Measurements from ENCODE around the gene THEM5.
"Not testable (repeated sequence)": the region's sequence is repeated elsewhere in the genome, so short reads cannot be mapped to it uniquely, and the experiment has no call there.

Gene THEM5

GRCh38 chr1:151867765-151868411 lies 14.4 kb upstream of the THEM5 start:
- Histone ChIP-seq H3K4me3 (ENCODE audit: extremely low read depth, insufficient read depth, low read length, poor library complexity, severe bottlenecking) (no peak overlapping the region), H3K4me1 (ENCODE audit: control insufficient read depth, insufficient read depth, low read length, poor library complexity, severe bottlenecking) (peaks cover 2% of the 10 kb centered on the region), H3K9me3 (ENCODE audit: control insufficient read depth, low read length) (no peaks in the 10 kb centered on the region), H3K27ac (ENCODE audit: low read depth, low read length, severe bottlenecking) (no peak overlapping the region), H3K36me3 (ENCODE audit: control insufficient read depth, insufficient read depth, low read length) (no peaks in the 10 kb centered on the region)
- 82 to 90% methylated on average over 4 to 5 of the region's 7 CpGs for WGBS, 2 experiments (ENCODE audit: insufficient coverage in 2 of 2)

GRCh38 chr1:151867321-151867720 lies 13.8 kb upstream of the THEM5 start:
- H3K4me1 ChIP-seq (ENCODE audit: control insufficient read depth, insufficient read depth, low read length, poor library complexity, severe bottlenecking), result peaks cover 2% of the 10 kb centered on the region
- H3K36me3 ChIP-seq (ENCODE audit: control insufficient read depth, insufficient read depth, low read length), result no peaks in the 10 kb centered on the region
- no peaks in the 10 kb centered on the region for H3K9me3 ChIP-seq (ENCODE audit: control insufficient read depth, low read length)
- H3K4me3 ChIP-seq (ENCODE audit: extremely low read depth, insufficient read depth, low read length, poor library complexity, severe bottlenecking), result no peak overlapping the region
- 90% methylated on average over 2 of the region's 2 CpGs; no CpG with 5 or more reads in 1 of the 2 experiments for WGBS, 2 experiments (ENCODE audit: insufficient coverage in 2 of 2)
- no peak overlapping the region for H3K27ac ChIP-seq (ENCODE audit: low read depth, low read length, severe bottlenecking)

- Histone ChIP-seq H3K4me3 (ENCODE audit: extremely low read depth, insufficient read depth, low read length, poor library complexity, severe bottlenecking) (no peak overlapping the region), H3K4me1 (ENCODE audit: control insufficient read depth, insufficient read depth, low read length, poor library complexity, severe bottlenecking) (no peaks in the 10 kb centered on the region), H3K27ac (ENCODE audit: low read depth, low read length, severe bottlenecking) (no peak overlapping the region), H3K9me3 (ENCODE audit: control insufficient read depth, low read length) (no peaks in the 10 kb centered on the region), H3K36me3 (ENCODE audit: control insufficient read depth, insufficient read depth, low read length) (no peaks in the 10 kb centered on the region)
- 100% methylated on average over 1 of the region's 2 CpGs; no CpG with 5 or more reads in 1 of the 2 experiments for WGBS, 2 experiments (ENCODE audit: insufficient coverage in 2 of 2)
Measured at GRCh38 chr1:151864411-151864810, 10.9 kb upstream of the THEM5 start.

- no peak overlapping the region for H3K27ac ChIP-seq (ENCODE audit: low read depth, low read length, severe bottlenecking)
- H3K4me1 ChIP-seq (ENCODE audit: control insufficient read depth, insufficient read depth, low read length, poor library complexity, severe bottlenecking), result peaks cover 15% of the 10 kb centered on the region
- H3K4me3 ChIP-seq (ENCODE audit: extremely low read depth, insufficient read depth, low read length, poor library complexity, severe bottlenecking), result no peak overlapping the region
- H3K9me3 ChIP-seq (ENCODE audit: control insufficient read depth, low read length), result no peaks in the 10 kb centered on the region
- H3K36me3 ChIP-seq (ENCODE audit: control insufficient read depth, insufficient read depth, low read length), result no peaks in the 10 kb centered on the region
Measured at GRCh38 chr1:151862604-151863003, 9.1 kb upstream of the THEM5 start.

GRCh38 chr1:151860504-151861187 lies 7.1 kb upstream of the THEM5 start:
- Histone ChIP-seq H3K27ac (ENCODE audit: low read depth, low read length, severe bottlenecking) (no peak overlapping the region), H3K9me3 (ENCODE audit: control insufficient read depth, low read length) (no peaks in the 10 kb centered on the region), H3K4me3 (ENCODE audit: extremely low read depth, insufficient read depth, low read length, poor library complexity, severe bottlenecking) (no peak overlapping the region), H3K36me3 (ENCODE audit: control insufficient read depth, insufficient read depth, low read length) (no peaks in the 10 kb centered on the region), H3K4me1 (ENCODE audit: control insufficient read depth, insufficient read depth, low read length, poor library complexity, severe bottlenecking) (peaks cover 24% of the 10 kb centered on the region)
- WGBS, 2 experiments (ENCODE audit: insufficient coverage in 2 of 2), result 43 to 59% methylated on average over 7 of the region's 7 CpGs

GRCh38 chr1:151859891-151860293 lies 6.4 kb upstream of the THEM5 start:
- Histone ChIP-seq H3K36me3 (ENCODE audit: control insufficient read depth, insufficient read depth, low read length) (no peaks in the 10 kb centered on the region), H3K9me3 (ENCODE audit: control insufficient read depth, low read length) (no peaks in the 10 kb centered on the region), H3K4me3 (ENCODE audit: extremely low read depth, insufficient read depth, low read length, poor library complexity, severe bottlenecking) (no peak overlapping the region), H3K27ac (ENCODE audit: low read depth, low read length, severe bottlenecking) (no peak overlapping the region), H3K4me1 (ENCODE audit: control insufficient read depth, insufficient read depth, low read length, poor library complexity, severe bottlenecking) (peaks cover 24% of the 10 kb centered on the region)
- WGBS, 2 experiments (ENCODE audit: insufficient coverage in 2 of 2), result 68 to 82% methylated on average over 3 of the region's 6 CpGs

- no peak overlapping the region for H3K4me3 ChIP-seq (ENCODE audit: extremely low read depth, insufficient read depth, low read length, poor library complexity, severe bottlenecking)
- no peaks in the 10 kb centered on the region for H3K9me3 ChIP-seq (ENCODE audit: control insufficient read depth, low read length)
- H3K27ac ChIP-seq (ENCODE audit: low read depth, low read length, severe bottlenecking), result no peak overlapping the region
- H3K36me3 ChIP-seq (ENCODE audit: control insufficient read depth, insufficient read depth, low read length), result no peaks in the 10 kb centered on the region
- peaks cover 24% of the 10 kb centered on the region for H3K4me1 ChIP-seq (ENCODE audit: control insufficient read depth, insufficient read depth, low read length, poor library complexity, severe bottlenecking)
- 84 to 90% methylated on average over 6 of the region's 6 CpGs for WGBS, 2 experiments (ENCODE audit: insufficient coverage in 2 of 2)
Measured at GRCh38 chr1:151858886-151859665, 5.6 kb upstream of the THEM5 start.

GRCh38 chr1:151858030-151858746 lies 4.7 kb upstream of the THEM5 start:
- no peaks in the 10 kb centered on the region for H3K9me3 ChIP-seq (ENCODE audit: control insufficient read depth, low read length)
- H3K4me3 ChIP-seq (ENCODE audit: extremely low read depth, insufficient read depth, low read length, poor library complexity, severe bottlenecking), result no peak overlapping the region
- peaks cover 24% of the 10 kb centered on the region for H3K4me1 ChIP-seq (ENCODE audit: control insufficient read depth, insufficient read depth, low read length, poor library complexity, severe bottlenecking)
- no peak overlapping the region for H3K27ac ChIP-seq (ENCODE audit: low read depth, low read length, severe bottlenecking)
- no peaks in the 10 kb centered on the region for H3K36me3 ChIP-seq (ENCODE audit: control insufficient read depth, insufficient read depth, low read length)
- 61 to 93% methylated on average over 2 to 3 of the region's 3 CpGs for WGBS, 2 experiments (ENCODE audit: insufficient coverage in 2 of 2)

GRCh38 chr1:151855933-151856332 lies 2.4 kb upstream of the THEM5 start:
- WGBS, 2 experiments (ENCODE audit: insufficient coverage in 2 of 2), result 52 to 60% methylated on average over 3 of the region's 4 CpGs
- peaks cover 24% of the 10 kb centered on the region for H3K4me1 ChIP-seq (ENCODE audit: control insufficient read depth, insufficient read depth, low read length, poor library complexity, severe bottlenecking)
- H3K27ac ChIP-seq (ENCODE audit: low read depth, low read length, severe bottlenecking), result peak overlapping the region; percentile 32
- no peaks in the 10 kb centered on the region for H3K9me3 ChIP-seq (ENCODE audit: control insufficient read depth, low read length)
- no peak overlapping the region for H3K4me3 ChIP-seq (ENCODE audit: extremely low read depth, insufficient read depth, low read length, poor library complexity, severe bottlenecking)
- H3K36me3 ChIP-seq (ENCODE audit: control insufficient read depth, insufficient read depth, low read length), result no peaks in the 10 kb centered on the region

- peaks cover 24% of the 10 kb centered on the region for H3K4me1 ChIP-seq (ENCODE audit: control insufficient read depth, insufficient read depth, low read length, poor library complexity, severe bottlenecking)
- H3K9me3 ChIP-seq (ENCODE audit: control insufficient read depth, low read length); H3K36me3 ChIP-seq (ENCODE audit: control insufficient read depth, insufficient read depth, low read length); H3K4me3 ChIP-seq (ENCODE audit: extremely low read depth, insufficient read depth, low read length, poor library complexity, severe bottlenecking): not testable (repeated sequence)
- WGBS, 2 experiments (ENCODE audit: insufficient coverage in 2 of 2), result 88 to 94% methylated on average over 5 to 6 of the region's 8 CpGs
- peak overlapping the region; percentile 32 for H3K27ac ChIP-seq (ENCODE audit: low read depth, low read length, severe bottlenecking)
Measured at GRCh38 chr1:151855516-151855915, 2.0 kb upstream of the THEM5 start.
